ENCODE measurements around the gene NECAB3. TPM values are rescaled to one million over a fixed set of nuclear protein-coding genes. Genes with fewer than 3 reads are reported as not detected.
"Not testable (repeated sequence)": the region's sequence is repeated elsewhere in the genome, so short reads cannot be mapped to it uniquely, and the experiment has no call there.

NECAB3 gene
- total RNA-seq, 1 donor from 2014 or later: 24.1 TPM

DNA sequence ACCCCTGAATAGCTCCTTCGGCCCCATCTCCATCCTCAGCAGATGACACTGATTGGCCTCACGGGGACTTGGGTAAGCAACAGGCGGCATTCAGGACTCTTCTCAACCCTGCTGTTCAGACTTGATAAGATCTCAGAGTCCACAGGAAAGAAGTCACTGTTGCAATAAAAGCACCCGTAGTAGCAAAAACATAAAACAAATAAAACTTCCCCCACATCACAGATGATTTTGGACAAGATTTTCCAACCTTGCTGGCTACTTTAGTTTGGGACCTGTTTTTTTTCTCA lies 29.2 kb downstream of the NECAB3 start:
- ATAC-seq: no peak
- intact Hi-C loops (cut with DNase I): no loop called here
- no peak for DNase-seq (ENCODE audit: low spot score)

DNA sequence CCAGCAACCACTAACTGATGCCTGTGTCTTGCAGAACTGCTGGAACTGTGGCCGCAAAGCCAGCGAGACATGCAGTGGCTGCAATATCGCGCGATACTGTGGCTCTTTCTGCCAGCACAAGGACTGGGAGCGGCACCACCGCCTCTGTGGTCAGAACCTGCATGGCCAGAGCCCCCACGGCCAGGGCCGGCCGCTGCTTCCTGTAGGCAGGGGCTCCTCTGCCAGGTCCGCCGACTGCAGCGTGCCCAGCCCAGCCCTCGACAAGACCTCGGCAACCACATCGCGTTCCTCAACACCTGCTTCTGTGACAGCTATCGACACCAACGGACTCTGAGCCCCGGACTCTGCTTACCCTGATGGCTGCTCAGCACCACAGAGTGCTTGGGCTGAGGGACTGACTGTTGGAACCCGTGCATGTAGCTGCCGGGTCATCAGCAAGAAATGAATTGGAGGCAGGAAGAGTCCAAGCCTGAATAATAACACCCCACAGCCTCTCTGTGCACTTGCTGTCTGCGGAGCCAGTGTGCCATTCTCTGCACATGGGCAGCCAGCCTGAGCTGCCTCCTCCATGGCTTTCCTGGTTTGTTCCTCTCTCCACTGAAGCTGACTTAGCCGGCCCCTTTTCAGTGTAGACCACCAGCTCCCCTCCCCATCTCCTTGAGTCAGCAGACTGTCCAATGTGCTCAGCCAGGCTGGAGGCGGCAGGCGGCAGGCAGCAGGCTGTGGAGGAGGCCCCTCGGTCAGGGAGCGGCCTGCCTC lies 29.7 kb downstream of the NECAB3 start:
- intact Hi-C loops (cut with DNase I): no loop called here
- no peak for ATAC-seq
- no peak for DNase-seq (ENCODE audit: low spot score)

DNA sequence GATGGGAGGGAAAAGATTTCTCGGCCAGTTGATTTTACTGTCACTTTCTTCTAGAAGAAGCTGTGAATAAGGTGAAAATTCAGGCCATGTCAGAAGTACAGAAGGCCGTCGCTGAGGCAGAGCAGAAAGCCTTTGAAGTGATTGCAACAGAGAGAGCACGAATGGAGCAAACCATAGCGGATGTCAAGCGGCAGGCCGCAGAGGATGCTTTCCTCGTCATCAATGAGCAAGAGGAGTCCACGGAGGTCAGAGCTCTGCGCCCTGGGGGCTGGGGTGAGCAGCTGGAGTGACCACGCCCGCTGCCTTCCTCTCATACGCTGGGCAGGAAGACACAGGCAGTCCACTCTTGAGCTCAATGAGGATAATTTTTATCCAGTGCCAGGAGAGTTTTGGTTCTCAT lies 33.9 kb downstream of the NECAB3 start:
- DNase-seq (ENCODE audit: low spot score) (no peak), ATAC-seq (peak; percentile 55)
- intact Hi-C loops (cut with DNase I): no loop called here

DNA sequence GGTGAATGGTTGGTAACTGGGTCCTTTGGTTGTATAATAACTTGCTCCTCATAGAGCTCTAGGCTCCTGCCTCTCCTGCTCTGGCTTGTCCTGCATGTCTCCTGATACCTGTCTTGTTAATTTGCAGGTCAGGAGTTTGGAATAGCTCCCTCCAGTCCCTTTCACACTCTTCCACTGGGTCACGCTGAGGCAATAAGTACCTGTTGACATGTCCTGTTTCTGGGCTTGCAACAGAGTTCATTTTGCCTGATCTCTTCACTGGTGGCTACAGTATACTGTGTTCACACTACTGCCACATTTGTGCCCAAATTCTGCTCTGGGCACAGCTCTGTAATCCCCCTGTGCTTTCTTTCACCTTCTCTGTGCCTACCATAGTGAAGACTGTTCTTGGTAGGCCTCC lies 37.5 kb downstream of the NECAB3 start:
- ATAC-seq: no peak
- intact Hi-C loops (cut with DNase I): no loop called here

DNA sequence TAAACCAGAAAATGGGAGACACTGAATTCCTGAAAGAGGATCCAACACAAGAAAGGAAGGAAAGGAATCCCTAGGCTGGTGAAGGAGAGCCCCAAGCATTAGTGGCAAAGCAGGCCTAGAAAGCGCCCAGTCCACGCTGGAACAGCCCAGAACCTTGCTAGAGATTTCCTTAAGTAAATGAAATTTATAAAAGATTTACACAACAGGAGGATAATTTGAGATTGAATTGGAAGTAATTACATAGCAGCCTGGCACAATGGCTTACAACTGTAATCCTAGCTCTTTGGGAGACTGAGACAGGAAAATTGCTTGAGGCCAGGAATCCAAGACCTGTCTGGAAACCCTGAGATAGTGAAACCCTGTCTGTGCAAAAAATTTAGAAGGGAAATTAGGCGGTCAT lies 38.9 kb downstream of the NECAB3 start:
- no peak for DNase-seq (ENCODE audit: low spot score)
- ATAC-seq: no peak
- intact Hi-C loops (cut with DNase I): no loop called here

More for the DNA sequence above, 37.5 kb downstream of the NECAB3 start:
- DNase-seq (ENCODE audit: low spot score): no peak

DNA sequence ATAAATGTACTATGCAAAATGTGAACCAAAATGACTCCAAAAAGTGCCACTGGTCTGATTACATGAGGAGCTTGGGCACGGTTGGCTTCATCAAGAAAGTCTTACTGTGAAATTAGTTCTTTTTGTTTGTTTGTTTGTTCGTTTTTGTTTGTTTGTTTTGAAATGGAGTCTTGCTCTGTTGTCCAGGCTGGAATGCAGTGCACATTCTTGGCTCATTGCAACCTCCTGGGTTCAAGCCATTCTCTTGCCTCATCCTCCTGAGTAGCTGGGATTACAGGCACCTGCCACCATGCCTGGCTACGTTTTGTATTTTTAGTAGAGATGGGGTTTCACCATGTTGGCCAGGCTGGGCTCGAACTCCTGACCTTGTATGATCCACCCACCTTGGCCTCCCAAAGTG lies 42.3 kb downstream of the NECAB3 start:
- DNase-seq (ENCODE audit: low spot score); ATAC-seq; intact Hi-C loops (cut with DNase I): not testable (repeated sequence)

DNA sequence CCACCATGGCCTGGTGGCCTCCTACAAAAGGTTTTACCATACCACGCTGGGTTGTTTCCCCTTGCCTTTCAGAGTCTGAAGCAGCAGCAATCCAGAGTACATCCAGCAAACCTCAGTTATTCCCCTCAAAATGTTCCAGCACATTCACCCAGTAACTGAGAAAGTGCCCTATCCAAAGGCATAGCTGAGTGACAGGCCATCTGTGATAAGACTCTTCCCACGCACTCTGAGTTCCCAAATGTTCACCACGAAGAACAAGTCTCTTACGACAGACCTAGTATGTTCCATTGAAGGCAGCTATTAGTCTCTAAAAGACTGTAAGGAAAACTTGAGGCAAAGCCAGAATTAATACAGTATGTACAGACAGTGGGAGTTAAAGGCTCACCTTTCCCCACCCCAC lies 43.7 kb downstream of the NECAB3 start:
- intact Hi-C loops (cut with DNase I): no loop called here
- no peak for ATAC-seq
- DNase-seq (ENCODE audit: low spot score): no peak

DNA sequence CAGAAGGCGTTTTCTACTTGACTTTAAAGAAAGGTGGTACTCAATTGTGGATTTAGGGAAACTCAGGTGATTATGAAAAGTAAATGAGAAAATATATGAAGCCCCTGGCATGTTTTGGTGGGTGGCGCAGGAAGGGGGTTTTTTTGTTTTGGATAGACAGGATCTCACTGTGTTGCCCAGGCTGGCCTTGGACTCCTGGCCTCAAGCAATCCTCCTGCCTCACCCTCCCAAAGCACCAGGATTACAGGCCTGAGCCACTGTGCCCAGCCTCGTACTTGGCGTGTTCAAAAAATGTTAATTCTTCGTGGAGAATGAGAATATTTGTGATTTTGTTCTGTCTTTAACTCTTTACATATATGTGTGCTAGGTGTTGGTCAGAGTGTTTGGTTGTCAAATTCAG lies 44.2 kb downstream of the NECAB3 start:
- intact Hi-C loops (cut with DNase I): no loop called here
- no peak for ATAC-seq
- DNase-seq (ENCODE audit: low spot score): no peak

DNA sequence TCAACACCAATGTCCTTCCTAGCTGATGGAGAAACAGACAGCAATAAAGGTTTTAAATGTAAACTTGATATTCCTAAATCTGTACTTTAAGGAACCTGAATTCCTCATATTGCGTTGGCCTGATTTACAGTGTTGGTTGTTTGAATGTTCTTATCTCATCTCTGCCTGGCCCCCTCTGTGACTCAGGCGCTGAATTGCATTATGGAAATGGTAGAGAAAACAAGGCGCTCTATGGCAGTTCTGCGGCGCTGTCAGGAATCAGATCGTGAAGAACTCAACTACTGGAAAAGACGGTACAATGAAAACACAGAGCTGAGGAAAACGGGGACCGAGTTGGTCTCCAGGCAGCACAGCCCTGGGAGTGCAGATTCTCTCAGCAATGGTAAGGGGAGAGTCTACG lies 44.7 kb downstream of the NECAB3 start:
- intact Hi-C loops (cut with DNase I): no loop called here
- ATAC-seq (no peak), DNase-seq (ENCODE audit: low spot score) (no peak)

DNA sequence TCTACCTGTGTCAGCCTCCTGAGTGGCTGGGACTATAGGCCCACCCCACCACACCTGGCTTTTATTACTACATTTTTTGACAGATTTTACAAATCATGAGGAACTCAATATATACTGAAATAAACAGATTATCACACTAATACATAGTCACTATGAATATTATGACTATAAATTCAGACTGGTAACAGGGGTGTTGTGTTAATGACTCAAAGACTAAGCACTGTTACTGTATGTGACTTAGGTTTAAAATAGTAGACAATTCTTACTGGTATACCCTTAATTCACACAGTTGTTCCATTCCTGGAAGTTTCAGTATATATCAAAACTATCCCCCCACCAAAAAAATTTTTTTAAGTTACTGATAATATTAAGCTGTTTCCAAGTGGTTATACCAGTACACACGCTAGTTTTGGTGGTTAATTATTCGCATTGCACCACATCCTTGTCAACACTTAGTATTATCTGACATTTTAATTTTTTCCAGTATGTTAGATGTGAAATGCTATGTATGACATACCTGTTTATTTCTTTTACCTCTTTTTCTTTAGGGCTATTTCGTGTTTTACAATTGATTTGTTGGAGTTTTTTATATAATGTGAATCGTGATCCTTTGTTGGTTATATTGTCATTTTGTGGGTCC lies 46.5 kb downstream of the NECAB3 start:
- no peak for DNase-seq (ENCODE audit: low spot score)
- intact Hi-C loops (cut with DNase I): no loop called here
- ATAC-seq: no peak

DNA sequence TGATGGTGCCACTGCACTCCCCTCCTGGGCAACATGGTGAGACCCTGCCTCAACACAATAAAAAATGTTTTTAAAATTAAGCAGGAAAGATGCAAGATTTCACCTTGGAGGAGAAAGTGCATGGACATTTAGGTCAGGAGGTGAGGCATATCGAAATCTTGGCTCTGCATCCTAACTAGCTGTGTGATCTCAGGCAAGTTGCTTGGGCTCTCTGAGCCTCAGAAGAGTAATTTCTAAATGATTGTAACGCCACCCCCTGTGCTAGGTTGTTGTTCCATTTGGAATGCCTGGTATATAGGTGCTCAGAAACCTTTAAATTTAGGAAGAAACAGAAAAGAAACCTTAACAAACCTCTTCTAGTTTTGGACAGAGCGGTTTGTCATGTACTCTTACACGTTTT lies 48.0 kb downstream of the NECAB3 start:
- no peak for ATAC-seq
- no peak for DNase-seq (ENCODE audit: low spot score)
- intact Hi-C loops (cut with DNase I): no loop called here

DNA sequence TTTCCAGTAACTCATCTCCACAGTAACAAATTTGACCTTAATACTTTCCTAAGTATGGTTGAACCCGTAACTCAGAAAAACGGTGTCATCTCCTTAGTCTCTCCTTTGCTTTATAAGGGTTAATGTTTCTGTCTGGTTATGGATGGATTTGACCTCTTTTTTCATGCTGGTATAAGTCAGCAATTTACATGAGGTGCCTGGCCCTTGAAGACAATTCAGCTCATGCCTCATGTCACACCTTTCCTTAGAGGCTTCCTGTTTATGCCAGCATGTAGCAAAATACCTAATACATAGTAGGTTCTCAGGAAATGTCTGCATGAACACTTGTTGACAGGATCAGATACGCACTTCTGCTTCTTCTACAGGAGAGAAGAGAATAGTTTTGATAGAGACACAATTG lies 49.8 kb downstream of the NECAB3 start:
- no peak for ATAC-seq
- intact Hi-C loops (cut with DNase I): no loop called here
- DNase-seq (ENCODE audit: low spot score): no peak

DNA sequence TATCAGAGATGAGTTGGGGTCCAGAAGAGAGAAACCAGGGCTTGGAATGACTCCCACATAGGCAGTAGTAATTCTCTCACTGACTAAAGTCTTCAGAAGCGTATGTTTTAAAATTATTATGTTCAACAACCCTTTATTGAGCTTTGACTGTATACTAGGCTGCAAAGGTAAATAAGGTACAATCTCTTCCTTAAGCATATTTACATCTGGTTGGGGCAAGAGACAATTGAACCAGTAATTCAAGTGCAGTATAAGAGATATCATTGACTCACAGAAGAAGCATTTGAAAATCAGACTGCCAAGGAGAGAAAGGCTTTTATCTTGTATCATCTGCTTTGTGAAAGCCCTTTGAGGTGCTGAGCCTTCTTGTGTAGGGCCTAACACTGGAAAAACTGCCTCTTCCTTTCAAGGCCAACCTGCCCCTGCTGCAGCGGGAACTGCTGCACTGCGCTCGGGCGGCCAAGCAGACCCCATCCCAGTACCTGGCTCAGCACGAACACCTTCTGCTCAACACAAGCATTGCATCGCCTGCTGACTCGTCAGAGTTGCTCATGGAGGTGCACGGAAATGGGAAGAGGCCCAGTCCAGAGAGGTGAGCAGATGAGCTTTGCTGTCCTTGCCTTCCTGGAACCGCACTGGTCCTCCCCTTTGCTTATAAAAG lies 51.4 kb downstream of the NECAB3 start:
- no peak for ATAC-seq
- intact Hi-C loops (cut with DNase I): no loop called here
- no peak for DNase-seq (ENCODE audit: low spot score)

DNA sequence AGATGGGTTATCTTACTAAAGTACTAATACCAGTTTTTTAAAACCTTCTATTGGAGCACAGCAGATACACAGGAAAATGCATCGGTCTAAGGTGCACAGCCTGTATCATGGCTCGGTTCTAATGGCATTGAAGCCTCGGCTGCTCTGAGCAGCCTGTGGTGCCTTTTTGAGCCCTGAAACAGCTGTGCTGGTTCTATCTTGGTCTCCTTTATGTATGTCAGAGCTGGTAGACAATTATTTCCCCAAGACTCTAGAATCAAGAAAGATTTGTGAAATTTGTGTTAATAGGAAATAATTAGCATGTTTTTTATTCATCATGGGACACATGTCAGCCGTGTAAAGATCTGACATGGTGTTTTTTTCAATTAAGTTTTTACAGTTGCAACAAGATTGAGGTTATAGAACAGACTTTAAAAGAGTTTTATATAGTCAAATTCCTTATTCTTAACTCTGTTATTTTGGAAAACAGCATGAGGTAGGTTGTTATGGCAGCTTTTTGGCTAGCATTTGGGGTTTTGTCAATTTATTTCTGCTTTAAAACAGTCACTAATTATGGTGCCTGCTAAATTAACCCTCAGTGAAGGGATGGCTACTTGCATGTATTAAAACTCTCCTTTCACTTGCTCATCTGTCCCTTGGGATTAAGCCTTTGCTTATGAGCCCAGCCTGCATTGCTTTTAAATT lies 52.4 kb downstream of the NECAB3 start:
- no peak for DNase-seq (ENCODE audit: low spot score)
- intact Hi-C loops (cut with DNase I): no loop called here
- no peak for ATAC-seq

DNA sequence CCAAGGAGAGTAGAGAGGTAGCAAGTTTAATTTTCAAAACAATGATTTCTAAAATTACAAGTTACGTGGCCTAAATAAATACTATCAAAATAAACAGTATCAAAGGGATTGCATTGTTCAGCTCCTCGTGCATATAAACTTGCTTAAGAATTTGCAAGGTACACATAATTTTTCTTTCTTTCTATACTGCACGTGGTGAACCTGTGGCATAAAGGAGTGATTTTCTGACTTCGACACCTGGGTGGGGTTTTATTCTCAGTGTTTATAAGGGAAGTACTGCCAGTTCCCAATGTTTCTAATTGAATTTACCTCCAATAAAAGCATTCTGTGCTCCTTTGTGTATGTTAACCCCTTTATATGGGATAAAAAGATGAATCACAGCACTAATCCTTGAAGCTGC lies 62.2 kb downstream of the NECAB3 start:
- intact Hi-C loops (cut with DNase I): no loop called here
- DNase-seq (ENCODE audit: low spot score) (no peak), ATAC-seq (no peak)

DNA sequence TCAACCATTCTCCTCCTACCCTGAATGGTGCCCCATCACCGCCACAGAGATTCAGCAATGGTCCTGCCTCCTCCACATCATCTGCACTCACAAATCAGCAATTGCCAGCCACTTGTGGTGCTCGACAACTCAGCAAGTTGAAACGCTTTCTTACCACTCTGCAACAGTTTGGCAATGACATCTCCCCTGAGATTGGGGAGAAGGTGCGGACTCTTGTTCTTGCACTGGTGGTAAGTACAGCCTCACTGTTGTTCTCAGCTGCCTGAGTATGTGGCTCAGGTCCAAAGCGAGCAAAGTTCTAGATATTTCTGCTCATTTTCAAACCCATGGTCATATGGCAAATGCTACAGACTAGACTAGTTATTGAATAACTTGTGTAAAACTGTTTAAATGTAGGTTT lies 63.1 kb downstream of the NECAB3 start:
- intact Hi-C loops (cut with DNase I): no loop called here
- no peak for DNase-seq (ENCODE audit: low spot score)
- peak; percentile 74 for ATAC-seq

DNA sequence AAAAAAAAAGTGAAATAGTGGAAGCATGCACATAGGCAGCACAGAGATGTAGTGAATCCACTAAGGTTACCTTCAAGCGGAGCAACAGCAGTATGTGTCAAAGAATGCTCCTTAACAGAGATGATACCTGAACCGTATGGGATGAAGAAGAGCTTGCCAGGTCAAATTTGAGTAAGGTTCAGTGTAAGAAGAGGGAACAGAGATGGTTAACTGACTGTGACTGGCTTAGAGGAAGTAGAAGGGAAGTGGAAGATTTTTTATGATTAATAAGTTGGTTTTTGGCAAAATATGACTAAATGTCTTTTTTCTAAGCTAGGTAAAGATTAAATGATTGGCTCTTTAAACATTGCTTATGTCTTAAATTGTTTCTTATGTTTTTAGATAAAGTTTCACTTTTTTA lies 64.7 kb downstream of the NECAB3 start:
- intact Hi-C loops (cut with DNase I): no loop called here
- ATAC-seq (no peak), DNase-seq (ENCODE audit: low spot score) (no peak)
